GM12801 (cell line): ENCODE data around the gene ATRNL1.

Source experiments
- TF ChIP-seq, protein P1 (sequence below): IDR thresholded peaks from one replicate; pipeline ENCODE4 v1.5.1; 2011; ENCODE audit warnings: control low read depth; ENCODE audit not compliant: insufficient read length; ENCODE audit errors: extremely low read depth

ATRNL1 gene

GRCh38 chr10:115398026-115398425, 304.9 kb downstream of the ATRNL1 start:
- TF ChIP-seq, protein P1, sequence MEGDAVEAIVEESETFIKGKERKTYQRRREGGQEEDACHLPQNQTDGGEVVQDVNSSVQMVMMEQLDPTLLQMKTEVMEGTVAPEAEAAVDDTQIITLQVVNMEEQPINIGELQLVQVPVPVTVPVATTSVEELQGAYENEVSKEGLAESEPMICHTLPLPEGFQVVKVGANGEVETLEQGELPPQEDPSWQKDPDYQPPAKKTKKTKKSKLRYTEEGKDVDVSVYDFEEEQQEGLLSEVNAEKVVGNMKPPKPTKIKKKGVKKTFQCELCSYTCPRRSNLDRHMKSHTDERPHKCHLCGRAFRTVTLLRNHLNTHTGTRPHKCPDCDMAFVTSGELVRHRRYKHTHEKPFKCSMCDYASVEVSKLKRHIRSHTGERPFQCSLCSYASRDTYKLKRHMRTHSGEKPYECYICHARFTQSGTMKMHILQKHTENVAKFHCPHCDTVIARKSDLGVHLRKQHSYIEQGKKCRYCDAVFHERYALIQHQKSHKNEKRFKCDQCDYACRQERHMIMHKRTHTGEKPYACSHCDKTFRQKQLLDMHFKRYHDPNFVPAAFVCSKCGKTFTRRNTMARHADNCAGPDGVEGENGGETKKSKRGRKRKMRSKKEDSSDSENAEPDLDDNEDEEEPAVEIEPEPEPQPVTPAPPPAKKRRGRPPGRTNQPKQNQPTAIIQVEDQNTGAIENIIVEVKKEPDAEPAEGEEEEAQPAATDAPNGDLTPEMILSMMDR, result no peak

GRCh38 chr10:115402699-115403098, 309.5 kb downstream of the ATRNL1 start:
- TF ChIP-seq, protein P1, result no peak

GRCh38 chr10:115409347-115409746, 316.2 kb downstream of the ATRNL1 start:
- TF ChIP-seq, protein P1, result no peak

DNA sequence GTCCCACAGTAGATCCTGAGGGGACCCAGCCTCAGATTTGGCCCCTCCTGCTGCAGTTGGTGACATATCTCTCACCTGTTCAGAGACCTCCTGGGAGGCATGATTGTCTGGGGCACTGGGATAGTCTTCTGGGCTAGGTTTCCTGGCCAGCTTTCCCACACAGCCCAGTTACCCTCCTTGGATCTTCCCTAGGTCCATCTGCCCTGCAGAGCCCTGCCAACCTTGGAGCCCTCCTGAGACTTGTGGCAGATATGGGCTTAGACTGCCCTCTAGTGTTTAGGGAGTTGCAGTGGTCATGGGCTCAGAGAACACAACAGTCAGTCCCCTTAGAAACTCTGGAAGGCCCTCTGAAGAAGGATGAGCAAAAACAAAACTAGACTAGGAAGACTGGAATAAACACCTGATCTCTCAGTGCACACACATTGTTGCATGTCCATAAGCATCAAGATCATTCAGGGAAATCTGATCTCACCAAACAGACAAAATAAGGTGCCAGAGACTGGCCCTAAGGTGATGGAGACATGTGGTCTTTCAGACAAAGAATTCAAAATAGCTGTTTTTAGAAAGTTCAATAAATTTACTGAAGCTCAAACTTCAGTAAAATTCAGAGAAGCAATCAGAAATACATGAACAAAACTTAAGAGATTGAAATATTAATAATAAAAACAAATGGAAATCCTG, 324.6 kb downstream of the ATRNL1 start:
- TF ChIP-seq, protein P1, result no peak

DNA sequence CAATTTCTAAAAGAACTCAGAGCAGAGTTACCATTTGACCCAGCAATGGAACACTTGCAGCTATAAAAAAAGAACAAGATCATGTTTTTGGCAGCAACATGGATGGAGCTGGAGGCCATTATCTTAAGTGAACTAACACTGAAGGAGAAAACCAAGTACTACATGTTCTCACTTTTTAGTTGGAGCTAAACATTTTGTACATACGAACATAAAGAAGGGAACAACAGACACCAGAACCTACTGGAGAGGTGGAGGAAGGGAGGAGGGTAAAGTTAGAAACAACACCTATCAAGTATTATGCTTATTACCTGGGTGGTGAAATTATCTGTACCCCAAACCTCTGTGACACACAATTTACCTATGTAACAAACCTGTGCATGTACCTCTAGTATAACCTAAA, 329.5 kb downstream of the ATRNL1 start:
- TF ChIP-seq, protein P1, result no peak

DNA sequence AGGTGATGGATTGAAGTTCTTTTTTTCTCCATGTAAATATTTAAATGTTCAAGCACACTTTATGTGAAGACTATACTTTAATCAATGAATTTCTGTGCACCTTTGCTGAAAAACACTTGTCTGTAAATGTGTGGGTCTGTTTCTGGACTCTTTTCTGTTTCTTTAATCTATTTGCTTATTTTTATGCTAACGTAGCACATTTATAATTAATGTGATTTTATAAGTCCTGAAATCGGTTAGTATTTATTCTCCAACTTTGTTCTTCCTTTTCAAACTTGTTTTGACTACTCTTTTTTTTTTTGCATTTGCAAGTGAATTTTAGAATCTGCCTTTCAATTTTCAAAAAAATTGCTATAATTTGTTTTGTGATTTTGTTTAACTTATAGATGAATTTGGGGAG, 334.4 kb downstream of the ATRNL1 start:
- TF ChIP-seq, protein P1, result no peak

DNA sequence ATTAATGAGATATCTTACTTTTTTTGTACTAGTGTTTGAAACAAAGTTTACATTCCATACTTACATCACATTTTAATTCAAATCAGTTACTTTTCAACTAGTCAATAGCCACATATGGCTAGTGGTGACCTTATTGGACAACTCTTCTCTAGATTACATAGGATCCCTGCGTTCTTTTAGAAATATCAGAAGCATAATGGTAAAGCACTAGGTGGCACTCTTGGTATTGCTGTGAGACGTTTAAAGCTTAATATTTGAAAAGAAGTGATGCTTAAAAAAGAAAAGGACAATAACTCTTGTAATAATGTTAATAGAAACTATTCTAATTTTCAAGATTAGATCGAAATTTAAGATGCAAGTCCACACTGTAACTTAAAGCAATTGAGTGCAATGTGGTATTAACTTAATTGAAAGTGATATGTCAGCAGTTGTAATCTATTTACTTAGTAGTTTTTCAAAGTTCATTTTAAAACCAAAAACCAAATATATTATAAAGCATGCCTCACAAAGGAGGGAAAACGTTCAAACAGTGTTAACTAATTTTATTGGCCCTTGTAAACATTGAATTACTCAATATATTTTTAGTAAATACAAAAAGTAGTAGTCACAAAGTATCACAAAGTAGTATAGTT, 339.1 kb downstream of the ATRNL1 start:
- TF ChIP-seq, protein P1, result no peak
